NCI-H187 (cell line): ENCODE data around the gene TACC2.

Experiments used
- DNase-seq, 2 experiments: peaks; one replicate each; lab custom pipeline; 2025; lab: John Stamatoyannopoulos, UW

TACC2 gene

GRCh38 chr10:122165484-122166276 lies 176.7 kb downstream of the TACC2 start:
- no peak for DNase-seq

DNA sequence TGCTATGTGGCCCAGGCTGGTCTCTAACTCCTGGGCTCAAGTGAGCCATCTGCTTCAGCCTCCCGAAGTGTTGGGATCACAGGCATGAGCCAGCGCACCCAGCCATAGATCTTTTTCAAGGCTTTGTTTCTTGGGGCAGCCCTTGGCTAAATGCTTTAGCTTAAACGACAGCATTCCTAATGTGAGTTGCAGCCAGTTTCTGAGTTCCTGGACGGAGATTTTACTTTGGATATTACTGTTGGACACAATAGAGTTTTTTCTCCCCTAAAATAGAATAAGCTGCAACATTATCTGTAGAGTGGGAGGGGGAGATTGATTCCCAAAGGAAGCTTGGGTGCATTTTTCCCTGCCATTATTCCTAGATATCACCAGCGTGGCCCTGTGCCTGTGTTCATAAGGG lies 179.1 kb downstream of the TACC2 start:
- no peak for DNase-seq

GRCh38 chr10:122168598-122169394 lies 179.8 kb downstream of the TACC2 start:
- DNase-seq: no peak

DNA sequence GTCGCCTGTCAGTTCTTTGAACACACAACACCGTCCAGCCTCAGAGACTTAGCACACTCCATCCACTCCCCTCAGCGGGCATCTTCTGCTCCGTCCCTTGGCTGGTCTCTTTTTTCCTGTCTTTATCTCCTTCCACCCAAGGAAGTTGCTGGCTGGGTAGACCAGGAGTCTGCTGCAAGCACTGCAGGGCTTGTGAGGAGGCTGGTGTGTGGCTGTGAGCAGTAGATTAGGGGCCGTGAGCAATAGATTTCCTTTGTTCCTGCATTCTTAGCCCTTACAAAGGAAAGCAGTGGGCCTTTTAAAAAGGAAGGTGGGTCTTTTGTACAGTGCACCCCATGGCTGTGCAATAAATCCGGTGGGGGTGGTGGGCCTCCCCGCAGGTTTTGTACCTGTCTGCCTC lies 181.8 kb downstream of the TACC2 start:
- DNase-seq: no peak

DNA sequence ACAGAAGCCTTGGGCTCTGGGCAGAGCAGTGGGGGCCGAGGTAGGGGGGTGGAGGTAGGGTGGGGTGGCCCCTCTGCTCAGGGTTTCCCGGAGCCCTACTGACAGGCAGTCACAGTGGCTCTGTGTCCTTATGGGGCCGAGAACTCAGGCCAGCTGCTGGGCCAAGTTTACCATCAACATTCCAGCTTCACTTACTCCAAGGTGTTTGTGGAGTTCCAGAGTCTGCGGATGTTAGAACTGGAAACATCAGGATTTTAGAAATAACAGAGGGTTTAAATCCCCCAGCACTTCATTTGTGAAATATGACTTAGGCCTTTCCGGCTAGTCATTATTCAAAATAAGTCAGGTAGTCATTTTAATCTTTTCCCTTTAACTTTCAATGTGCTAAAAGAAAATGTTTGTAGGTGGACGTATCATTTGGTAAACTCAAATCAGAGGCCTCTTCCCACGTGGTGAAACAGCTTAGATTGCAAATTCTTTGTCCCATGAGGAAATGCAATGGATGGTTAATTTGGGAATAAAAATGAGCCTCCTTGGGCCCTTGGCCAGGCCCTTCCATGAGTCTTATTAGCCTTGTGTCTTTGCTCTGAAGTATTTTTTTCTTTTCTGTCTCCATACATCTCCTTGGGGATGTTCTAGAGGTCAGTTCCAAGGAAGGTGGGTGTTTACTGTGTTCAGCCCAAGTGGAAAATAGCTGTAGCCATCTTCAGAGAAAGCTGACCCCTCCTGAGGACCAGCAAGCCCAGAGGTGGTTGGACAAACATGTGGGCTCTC lies 182.5 kb downstream of the TACC2 start:
- DNase-seq: no peak

DNA sequence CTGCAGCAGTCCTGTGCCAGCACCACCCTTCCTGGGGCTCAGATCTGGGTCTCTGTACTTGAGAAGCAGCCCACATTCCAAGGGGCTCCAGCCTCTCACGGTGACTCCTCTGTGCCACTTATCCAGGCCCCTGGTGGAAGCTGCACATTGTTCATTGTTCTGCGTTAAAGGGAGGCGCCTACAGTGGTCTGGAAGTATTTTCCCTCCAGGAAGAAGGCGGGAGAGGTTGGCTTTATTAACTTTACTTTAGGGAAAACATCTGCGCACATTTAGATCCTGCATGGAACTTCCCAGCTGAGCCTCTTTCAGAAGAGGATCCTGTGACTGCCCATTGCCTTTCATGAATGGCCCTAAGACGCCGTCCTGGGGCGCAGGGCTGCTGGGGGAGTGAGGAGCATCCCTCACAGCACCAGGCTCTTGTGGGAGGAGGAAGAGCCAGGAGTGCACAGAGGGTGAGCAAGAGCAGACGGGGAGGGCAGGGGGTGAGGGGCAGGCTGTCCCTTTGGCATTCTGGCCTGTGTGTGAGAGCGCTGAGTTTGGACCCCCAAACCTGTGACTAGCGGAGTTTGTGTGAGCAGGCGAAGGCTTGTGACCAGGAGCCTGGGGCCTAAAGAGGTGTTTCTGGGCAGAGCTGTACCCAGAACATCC lies 183.5 kb downstream of the TACC2 start:
- DNase-seq: no peak

DNA sequence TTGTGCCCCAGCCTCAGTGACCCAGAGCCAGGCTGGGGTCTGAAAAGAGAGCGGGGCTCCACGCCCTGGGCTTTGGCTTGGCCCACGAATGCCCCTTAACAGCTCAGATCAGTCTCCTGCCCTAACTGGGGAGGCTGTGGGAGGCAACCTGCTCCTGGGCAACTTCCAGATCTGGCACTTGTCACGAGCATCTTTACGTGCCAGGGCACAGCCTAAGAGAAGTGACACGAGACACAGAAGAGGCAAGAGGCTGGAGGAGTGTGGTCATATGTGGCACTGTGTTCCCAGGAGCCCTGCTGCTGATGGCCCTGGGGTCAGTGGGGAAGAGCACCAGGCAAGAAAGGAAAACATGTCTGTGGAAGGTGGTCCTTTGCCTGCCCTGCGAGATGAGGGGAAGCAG lies 184.4 kb downstream of the TACC2 start:
- DNase-seq: no peak

- no peak for DNase-seq
Measured at GRCh38 chr10:122173766-122174435, 184.9 kb downstream of the TACC2 start.

- no peak for DNase-seq
Measured at GRCh38 chr10:122176232-122177213, 187.6 kb downstream of the TACC2 start.

- no peak for DNase-seq
Measured at GRCh38 chr10:122178655-122179054, 189.7 kb downstream of the TACC2 start.

DNA sequence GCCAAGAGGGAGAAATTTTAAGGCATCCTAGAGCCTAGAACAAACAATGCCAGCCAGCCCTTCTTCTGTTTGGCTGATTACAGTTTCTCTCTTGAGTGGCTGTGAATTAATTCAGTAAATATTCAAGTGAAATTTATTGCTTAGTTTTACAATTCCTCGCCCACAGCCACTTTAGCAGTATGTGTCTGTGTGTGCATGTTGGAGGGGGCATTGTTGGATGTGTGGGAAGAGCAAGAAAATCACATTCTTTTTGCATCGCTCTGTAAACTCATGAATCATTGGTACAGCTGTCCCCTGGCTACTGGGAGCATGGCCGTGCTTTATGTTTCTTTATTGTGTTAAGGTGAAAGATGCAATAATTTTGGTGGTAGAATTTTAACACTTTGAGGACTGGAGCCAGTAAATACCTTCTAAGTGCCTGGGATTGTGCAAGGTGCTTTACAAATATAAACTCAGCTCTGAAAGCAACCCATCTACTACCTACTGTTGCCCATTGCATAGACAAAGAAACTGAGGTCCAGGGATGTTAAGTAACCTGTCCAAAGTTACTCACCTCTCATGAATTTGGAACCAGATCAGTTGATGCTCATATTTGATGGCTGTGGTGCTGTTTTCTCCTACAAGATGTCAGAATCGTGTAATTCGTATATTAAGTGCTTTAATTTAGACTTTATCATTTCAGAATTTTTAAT lies 192.2 kb downstream of the TACC2 start:
- DNase-seq: no peak

DNA sequence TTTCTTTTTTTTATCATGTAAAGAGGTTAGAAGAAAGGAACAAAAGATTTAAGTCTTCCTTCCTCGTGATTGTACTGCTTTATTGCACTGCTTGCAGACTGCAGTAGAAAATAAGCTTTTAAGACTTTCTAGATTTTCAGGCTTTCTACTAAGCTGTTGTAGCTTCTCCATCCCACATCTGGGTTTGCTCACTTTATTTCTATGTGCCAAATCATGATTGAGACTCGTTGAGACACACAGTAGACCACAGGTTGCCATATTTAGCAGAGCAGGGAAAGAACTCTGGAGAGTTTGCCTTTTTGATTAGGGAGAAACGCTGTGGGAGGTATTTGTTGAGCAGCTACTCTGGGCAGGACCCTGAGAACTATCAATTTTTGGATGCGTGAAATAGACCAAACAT lies 192.9 kb downstream of the TACC2 start:
- no peak for DNase-seq

GRCh38 chr10:122182308-122182707 lies 193.3 kb downstream of the TACC2 start:
- no peak for DNase-seq

GRCh38 chr10:122184254-122184653 lies 195.3 kb downstream of the TACC2 start:
- DNase-seq: no peak

DNA sequence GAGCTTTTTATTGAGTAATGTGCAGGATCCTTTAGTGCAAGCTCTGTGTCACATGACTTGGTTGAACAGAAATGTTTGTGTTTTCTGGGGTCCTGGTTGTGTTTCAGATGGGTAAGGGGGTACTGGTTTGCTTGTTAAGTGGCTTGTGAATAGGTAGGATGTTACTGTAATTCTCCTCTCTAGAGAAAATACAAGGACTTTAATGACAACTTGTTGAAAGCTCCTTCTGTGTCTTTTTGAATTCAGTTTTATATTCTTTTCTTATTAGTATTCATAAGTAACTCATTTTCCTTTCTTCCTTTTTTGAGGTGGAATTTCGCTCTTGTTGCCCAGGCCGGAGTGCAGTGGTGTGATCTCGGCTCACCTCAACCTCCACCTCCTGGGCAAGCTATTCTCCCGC lies 196.7 kb downstream of the TACC2 start:
- DNase-seq: no peak

DNA sequence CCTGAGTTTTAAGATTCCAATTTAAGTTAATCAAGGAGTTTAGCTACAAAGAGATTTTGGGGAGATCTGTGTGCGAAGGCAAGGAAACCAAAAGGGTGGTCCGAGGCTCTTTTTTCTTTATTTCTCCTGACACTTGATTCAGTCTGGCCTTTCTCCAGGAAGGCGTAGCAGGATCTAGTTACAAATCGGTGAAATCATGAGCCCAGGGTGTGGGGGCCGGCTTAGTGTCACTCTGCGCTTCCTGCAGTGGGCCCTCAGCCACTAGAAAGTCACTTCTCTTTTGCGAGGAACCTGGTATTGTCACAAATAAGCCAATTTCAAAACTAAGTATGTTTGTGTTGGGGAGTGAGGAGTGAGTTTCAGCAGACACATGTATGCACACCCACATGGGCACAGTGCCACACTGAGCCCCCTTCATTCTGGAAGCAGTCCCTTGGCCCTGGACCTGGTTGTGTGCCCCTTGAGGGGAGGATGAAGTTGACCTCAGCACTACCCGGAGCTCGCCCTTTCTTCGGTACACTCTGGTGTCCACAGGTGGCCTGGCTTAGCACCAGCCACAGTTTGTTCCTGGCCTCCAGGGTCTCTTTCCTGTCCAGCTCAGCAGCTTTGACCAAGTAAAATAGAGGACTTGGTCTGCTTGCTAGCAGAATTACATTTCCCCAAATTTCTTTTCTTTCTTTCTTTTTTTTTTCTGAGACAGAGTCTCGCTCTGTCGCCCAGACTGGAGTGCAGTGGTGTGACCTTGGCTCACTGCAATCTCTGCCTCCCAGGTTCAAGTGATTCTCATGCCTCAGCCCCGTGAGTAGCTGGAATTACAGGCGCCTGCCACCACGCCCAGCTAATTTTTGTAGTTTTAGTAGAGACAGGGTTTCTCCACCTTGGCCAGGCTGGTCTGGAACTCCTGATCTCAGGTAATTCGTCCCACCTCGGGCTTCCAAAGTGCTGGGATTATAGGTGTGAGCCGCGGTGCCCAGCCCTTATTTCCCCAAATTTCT lies 198.2 kb downstream of the TACC2 start:
- no peak for DNase-seq

DNA sequence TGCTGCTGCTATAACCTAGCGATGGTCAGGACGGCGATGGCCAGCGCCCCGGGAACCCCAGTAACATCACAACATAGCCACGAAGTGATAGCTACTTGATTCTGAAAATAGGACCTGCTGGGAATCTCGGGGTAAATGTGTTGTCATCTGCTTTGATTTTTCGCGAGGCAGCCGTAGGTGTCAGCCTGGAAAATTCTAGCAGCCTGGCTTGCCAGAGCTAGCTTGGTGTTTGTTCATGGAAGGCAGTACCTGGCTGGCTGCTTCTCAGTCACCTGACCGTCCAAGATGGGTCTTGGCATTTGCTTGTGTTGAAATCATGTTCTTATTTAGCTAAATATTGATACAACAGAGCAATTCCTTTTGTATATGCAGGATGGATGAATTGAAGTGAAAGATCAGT lies 199.7 kb downstream of the TACC2 start:
- no peak for DNase-seq

DNA sequence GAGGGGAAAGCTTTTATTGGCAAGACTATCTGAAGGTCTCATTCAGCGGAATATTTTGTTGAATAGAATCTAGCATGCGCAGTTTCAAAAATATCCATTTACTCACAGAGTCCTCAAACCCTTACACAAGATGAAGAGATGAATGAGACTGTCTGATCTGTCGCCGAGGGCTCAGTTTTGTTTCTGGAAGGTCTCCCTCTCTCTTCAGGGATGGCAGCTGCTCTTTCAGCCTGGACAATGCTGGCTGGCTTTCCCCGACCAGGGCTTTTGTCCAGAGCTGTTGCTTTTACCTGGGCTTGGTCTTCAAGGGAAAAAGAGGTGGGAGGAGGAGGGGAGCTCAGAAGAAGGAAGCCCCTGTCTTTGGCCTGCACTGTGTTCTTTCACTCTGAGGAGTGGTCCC lies 200.2 kb downstream of the TACC2 start:
- no peak for DNase-seq
